Measurements from ENCODE around the gene FGD5.

The FGD5 gene

DNA sequence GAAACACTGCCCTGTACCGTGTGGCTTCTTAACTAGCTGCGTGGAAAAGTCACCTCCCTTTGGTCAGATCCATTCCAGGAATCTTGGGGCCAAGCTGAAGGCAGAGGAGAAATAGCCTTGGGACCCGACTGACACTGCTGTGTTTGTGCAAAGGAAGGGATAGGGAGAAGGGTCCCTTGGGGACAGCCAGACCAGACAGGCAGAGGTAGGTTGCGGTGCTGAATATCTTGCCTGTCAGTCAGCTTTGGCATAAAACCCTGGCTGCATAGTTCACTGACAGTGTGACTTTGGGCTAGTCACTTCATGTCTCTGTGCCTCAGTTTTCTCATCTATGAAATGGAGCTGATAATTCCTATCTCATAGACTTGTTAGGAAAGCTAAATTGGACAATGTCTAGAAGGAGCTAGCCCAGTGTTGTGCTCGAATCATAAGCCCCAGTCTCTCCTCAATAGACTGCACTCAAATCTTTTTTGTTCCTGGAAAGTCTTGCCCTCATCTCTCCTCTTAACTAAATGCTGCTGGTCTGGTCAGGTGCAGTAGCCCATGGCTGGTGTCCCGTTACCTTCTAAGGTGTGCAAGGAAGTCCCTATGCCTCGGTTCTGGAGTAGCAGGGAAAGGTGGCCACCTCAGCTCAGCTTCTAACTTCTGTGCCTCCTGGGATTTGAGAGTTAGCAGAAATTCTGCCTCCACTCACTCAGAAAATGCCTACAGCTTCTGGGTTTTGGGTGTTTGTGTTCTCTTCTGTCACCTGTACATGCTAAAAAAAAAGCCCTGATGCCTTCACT is 25.8 kb downstream of the FGD5 start:
- TF ChIP-seq, protein P1, sequence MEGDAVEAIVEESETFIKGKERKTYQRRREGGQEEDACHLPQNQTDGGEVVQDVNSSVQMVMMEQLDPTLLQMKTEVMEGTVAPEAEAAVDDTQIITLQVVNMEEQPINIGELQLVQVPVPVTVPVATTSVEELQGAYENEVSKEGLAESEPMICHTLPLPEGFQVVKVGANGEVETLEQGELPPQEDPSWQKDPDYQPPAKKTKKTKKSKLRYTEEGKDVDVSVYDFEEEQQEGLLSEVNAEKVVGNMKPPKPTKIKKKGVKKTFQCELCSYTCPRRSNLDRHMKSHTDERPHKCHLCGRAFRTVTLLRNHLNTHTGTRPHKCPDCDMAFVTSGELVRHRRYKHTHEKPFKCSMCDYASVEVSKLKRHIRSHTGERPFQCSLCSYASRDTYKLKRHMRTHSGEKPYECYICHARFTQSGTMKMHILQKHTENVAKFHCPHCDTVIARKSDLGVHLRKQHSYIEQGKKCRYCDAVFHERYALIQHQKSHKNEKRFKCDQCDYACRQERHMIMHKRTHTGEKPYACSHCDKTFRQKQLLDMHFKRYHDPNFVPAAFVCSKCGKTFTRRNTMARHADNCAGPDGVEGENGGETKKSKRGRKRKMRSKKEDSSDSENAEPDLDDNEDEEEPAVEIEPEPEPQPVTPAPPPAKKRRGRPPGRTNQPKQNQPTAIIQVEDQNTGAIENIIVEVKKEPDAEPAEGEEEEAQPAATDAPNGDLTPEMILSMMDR (IDR thresholded peaks at IDR 0.05; ENCODE audit: low read depth, low read length, missing control alignments), result no peak
- no peak for DNase-seq (ENCODE audit: low read depth)

DNA sequence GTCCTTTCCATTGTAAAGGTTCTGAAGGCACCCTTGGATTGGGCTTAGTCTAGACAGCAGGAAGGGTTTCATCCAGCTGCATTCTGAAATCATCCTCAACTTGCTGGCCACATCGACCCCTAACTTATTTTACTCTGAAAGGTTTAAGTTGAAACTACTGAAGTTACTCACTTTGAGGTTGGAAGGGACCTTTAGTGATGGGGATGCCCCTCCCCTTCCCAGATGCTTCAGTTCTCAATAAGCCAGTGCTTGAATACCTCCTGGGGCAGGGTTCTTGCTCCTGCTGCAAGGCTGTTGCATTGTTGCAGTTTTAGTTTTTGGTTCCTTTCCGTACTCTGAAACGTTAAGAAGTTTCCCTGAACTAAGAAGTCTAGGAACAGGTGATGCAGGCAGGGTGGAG is 26.4 kb downstream of the FGD5 start:
- no peak for DNase-seq (ENCODE audit: low read depth)
- TF ChIP-seq, protein P1 (IDR thresholded peaks at IDR 0.05; ENCODE audit: low read depth, low read length, missing control alignments), result no peak
- H3K4me3 ChIP-seq (ENCODE audit: low read depth, low read length), result no peak overlapping the region

More for the DNA sequence above, 25.8 kb downstream of the FGD5 start:
- H3K4me3 ChIP-seq (ENCODE audit: low read depth, low read length), result no peak overlapping the region

DNA sequence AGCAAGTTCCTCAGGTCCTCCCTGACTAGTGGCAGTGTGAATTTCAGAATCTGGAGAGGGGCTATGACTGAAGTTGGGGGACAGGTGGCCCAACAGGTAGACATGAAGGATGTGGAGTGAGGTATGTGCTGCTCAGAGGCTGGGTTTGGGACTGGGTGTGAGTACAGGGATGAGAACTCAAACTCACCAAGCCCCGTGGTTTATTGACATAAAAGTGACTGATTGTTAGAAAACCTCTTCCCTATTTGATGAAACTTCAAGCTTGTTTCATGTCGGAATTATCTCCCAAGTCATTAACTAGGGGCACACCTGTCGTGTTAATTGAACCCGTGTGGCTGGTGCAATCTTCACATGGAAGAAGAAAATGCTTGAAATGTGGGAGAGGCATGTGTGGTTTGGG is 27.1 kb downstream of the FGD5 start:
- TF ChIP-seq, protein P1 (IDR thresholded peaks at IDR 0.05; ENCODE audit: low read depth, low read length, missing control alignments), result no peak
- H3K4me3 ChIP-seq (ENCODE audit: low read depth, low read length), result no peak overlapping the region
- DNase-seq (ENCODE audit: low read depth), result no peak

DNA sequence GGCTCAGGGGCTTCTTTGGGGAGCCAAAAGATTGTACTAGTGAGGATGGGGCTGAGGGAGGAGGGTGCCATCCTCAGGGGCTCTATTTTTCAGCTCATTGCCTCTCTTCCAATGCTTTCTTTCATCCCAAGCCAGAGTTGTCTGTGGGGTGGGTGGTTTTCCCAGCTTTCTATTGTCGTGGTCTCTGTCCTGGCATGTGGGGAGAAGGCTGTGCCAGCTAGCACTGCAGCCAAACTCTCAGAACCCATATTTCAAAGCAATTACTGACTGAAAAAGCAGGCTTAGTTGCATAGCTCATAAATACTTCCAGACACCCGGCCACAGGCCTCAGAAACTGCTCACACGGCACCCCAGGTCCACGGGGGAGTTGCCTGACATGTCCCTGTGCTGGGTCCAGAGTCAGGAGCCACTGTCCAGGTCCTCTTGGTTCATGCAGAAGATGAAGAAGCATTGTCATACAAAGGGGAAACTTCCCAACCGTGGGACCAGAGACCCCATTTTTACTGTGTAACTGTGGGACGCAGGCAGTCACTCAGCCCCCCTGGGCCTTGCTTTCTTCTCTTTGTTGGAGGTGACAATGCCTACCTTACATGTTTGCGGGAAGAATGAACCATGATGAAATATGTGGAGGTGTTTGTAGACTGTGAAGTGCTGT is 27.6 kb downstream of the FGD5 start:
- no peak overlapping the region for H3K4me3 ChIP-seq (ENCODE audit: low read depth, low read length)
- TF ChIP-seq, protein P1 (IDR thresholded peaks at IDR 0.05; ENCODE audit: low read depth, low read length, missing control alignments), result no peak
- DNase-seq (ENCODE audit: low read depth), result no peak

DNA sequence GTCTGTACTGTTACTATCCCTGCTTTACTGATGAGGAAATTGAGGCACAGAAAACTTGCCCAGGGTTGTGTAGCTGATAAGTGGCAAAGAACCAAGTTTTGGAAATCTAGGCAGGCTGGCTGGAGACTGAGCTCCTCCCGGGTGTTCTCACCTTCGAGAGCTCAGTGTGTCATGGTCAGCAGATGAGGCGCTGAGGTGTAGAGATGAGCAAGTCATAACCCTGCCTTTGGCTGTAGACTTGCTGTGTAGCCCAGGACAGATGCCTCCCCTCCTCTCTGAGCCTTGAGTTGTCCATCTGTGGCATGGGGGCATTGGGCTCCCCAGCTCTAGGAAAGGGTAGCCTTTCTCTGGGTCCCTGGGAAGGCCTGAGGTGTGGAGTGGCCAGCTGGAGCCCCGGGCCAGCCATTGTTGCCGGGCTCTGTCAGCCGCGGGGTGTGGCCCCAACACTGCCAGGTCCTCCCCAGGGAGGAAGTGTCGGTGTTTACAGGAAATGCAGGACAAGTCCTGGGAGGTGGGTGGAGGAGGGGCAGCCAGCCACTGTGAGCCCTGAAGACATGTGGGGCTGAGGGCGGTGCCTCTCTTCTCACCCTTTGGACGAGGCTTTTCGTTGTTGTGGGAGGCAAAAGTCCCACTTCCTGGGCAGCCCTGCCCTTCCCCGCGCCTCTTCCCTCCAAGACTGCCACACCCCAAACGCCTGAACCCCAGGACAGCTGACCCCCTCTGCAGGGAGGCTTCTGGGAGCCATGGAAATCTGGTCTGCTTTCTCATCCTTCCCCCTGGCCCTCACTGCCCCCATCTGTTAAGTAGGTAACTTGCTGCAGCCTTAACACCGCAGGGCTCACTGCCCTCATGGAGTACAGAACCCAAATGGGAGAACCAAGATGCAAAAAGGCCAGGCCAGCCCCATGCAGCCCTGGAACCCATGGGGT is 29.1 kb downstream of the FGD5 start:
- no peak overlapping the region for H3K4me3 ChIP-seq (ENCODE audit: low read depth, low read length)
- no peak for DNase-seq (ENCODE audit: low read depth)
- TF ChIP-seq, protein P1 (IDR thresholded peaks at IDR 0.05; ENCODE audit: low read depth, low read length, missing control alignments), result no peak

DNA sequence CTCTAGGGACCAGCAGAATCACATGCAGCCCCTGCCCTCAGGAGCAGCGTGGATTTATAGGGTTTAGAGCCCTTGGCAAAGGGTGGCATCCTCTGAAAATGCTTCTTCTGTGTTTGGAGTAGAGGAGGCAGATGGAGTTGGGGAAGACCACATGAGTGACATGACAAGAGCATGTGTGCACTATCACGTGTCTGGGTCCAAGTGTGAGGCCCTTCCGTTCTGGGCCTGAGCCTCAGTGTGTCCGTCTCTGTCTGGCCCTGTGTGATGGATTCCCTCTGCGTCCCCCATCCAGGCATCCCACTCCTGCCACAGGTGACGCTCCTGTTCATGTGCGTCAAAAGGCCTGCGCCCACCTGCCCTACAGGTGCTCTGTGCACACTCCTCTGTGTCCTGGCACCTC is 30.1 kb downstream of the FGD5 start:
- TF ChIP-seq, protein P1 (IDR thresholded peaks at IDR 0.05; ENCODE audit: low read depth, low read length, missing control alignments), result no peak
- DNase-seq (ENCODE audit: low read depth), result no peak
- H3K4me3 ChIP-seq (ENCODE audit: low read depth, low read length), result no peak overlapping the region
